Keratinocyte (primary cell): ENCODE results near the gene FNDC11. TPM values are rescaled to one million over a fixed set of nuclear protein-coding genes. Genes with fewer than 3 reads are reported as not detected.

ENCODE experiments used
- DNase-seq: peaks from one replicate; pipeline ENCODE4 v3.0.0-alpha.2; 2011; ENCODE audit warnings: low read depth, missing footprints, low spot score
- FAIRE-seq: peaks from 2 replicates; lab custom pipeline; 2011; peaks lifted over from hg19 to GRCh38; lab: Jason Lieb, UNC
- H2AFZ ChIP-seq: 2 replicates; pipeline ENCODE4 v1.6.0; 2012; ENCODE audit warnings: low read length, control low read depth, inconsistent platforms; ENCODE audit not compliant: control insufficient read depth
- H3K27ac ChIP-seq: 2 replicates; pipeline ENCODE4 v1.5.1; 2011; ENCODE audit warnings: low read length; ENCODE audit not compliant: control insufficient read depth, insufficient read depth
- H3K27me3 ChIP-seq: 3 replicates; pipeline ENCODE4 v1.6.0; 2011; ENCODE audit warnings: low read length; ENCODE audit not compliant: control insufficient read depth, insufficient read depth; ENCODE audit errors: extremely low read depth
- H3K36me3 ChIP-seq, 2 experiments: 2 replicates in 1 of 2; 3 replicates in 1 of 2; pipeline ENCODE4 v1.5.1; 2011; ENCODE audit warnings: low read length in 2 of 2, mild to moderate bottlenecking in 1 of 2; ENCODE audit not compliant: control insufficient read depth in 2 of 2, insufficient read depth in 2 of 2; ENCODE audit errors: extremely low read depth in 1 of 2
- H3K4me1 ChIP-seq: 3 replicates; pipeline ENCODE4 v1.5.1; 2011; ENCODE audit warnings: low read length; ENCODE audit not compliant: control insufficient read depth, insufficient read depth; ENCODE audit errors: extremely low read depth
- H3K4me2 ChIP-seq: 3 replicates; pipeline ENCODE4 v1.6.0; 2011; ENCODE audit warnings: low read depth, low read length; ENCODE audit not compliant: control insufficient read depth, insufficient read depth; ENCODE audit errors: extremely low read depth
- H3K4me3 ChIP-seq, 3 experiments: fragments of 200-600 bp in 1 of 3; sonication (generic) in 1 of 3; 2 replicates in 2 of 3; 3 replicates in 1 of 3; pipeline ENCODE4 v1.5.1; 2011 to 2016; ENCODE audit warnings: low read length in 3 of 3, mild to moderate bottlenecking in 3 of 3, control low read depth in 2 of 3, inconsistent platforms in 1 of 3, low read depth in 1 of 3, mixed read lengths in 1 of 3, mixed run types in 1 of 3, moderate library complexity in 1 of 3; ENCODE audit not compliant: control insufficient read depth in 2 of 3, insufficient read depth in 2 of 3; ENCODE audit errors: extremely low read depth in 1 of 3
- H3K79me2 ChIP-seq: 2 replicates; pipeline ENCODE4 v1.6.0; 2012; ENCODE audit warnings: low read length; ENCODE audit not compliant: control insufficient read depth, insufficient read depth
- H3K9ac ChIP-seq: 3 replicates; pipeline ENCODE4 v1.6.0; 2011; ENCODE audit warnings: low read length; ENCODE audit not compliant: control insufficient read depth, insufficient read depth; ENCODE audit errors: extremely low read depth
- H3K9me1 ChIP-seq: 3 replicates; pipeline ENCODE4 v1.6.0; 2011; ENCODE audit warnings: low read length; ENCODE audit not compliant: control insufficient read depth, insufficient read depth; ENCODE audit errors: extremely low read depth
- H3K9me3 ChIP-seq: 2 replicates; pipeline ENCODE4 v1.5.1; 2012; ENCODE audit warnings: low read depth, low read length; ENCODE audit not compliant: control insufficient read depth
- H4K20me1 ChIP-seq: 3 replicates; pipeline ENCODE4 v1.6.0; 2011; ENCODE audit warnings: low read length; ENCODE audit not compliant: control insufficient read depth, insufficient read depth; ENCODE audit errors: extremely low read depth
- EZH2 ChIP-seq: IDR thresholded peaks from one replicate; pipeline ENCODE4 v1.6.1; 2012; ENCODE audit warnings: inconsistent platforms, mild to moderate bottlenecking, low read length, moderate library complexity
- dilution Hi-C: fragments of 300-500 bp; cut with MboI; formaldehyde crosslinking; loops from one replicate; pipeline ENCODE4 v1.7.0; 2020; ENCODE audit warnings: low sequenced_read_pairs; ENCODE audit not compliant: extremely low pct_ligation_motif_present
- polyA plus RNA-seq, 5 experiments: library from polyadenylated mRNA; depleted of rRNA in 3 of 5; stranded (reverse) in 3 of 5; stranded (forward) in 1 of 5; unstranded in 1 of 5; fragments of >200 nt; gene quantifications; 1 replicate in 1 of 5; 2 replicates in 3 of 5; 3 replicates in 1 of 5; pipeline versions ENCODE4 v1.2.1 to v1.2.3, GENCODE V29; 2011 to 2012; ENCODE audit warnings: missing spikeins in 2 of 5, low read depth in 1 of 5, low replicate concordance in 1 of 5
- TF ChIP-seq, protein P1 (sequence below), 3 experiments: IDR thresholded peaks in 1 of 3; conservative IDR thresholded peaks in 1 of 3; optimal IDR thresholded peaks in 1 of 3; 2 replicates in 2 of 3; 3 replicates in 1 of 3; pipeline versions ENCODE3 to v1.5.1; 2011; ENCODE audit warnings: low read length in 3 of 3, mild to moderate bottlenecking in 3 of 3, moderate library complexity in 2 of 3, control low read depth in 1 of 3, inconsistent platforms in 1 of 3; ENCODE audit not compliant: insufficient read depth in 2 of 3; ENCODE audit errors: extremely low read depth in 1 of 3

Gene FNDC11
- polyA plus RNA-seq, 1 donor (not counting 4 experiments of a cell fraction or from before 2014, with no cell fraction given), result 0.55 TPM

DNA sequence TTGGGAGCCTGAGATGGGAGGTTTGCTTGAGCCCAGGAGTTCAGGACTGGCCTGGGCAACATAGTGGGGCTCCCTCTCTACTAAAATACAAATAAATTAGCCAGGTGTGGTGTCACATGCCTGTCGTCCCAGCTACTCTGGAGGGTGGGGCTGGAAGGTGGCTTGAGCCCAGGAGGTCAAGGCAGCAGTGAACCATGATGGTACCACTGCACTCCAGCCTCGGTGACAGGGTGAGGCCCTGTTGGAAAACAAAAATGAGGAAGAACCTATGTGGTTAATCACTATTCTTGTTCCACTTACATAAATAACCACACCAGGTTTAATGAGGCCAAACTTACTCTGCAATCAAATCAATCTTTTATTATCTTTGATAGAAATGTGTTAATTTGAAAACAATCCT lies 28.0 kb upstream of the FNDC11 start:
- Histone ChIP-seq H2AFZ (no peak overlapping the region), H3K4me1 (peaks cover 6% of the 10 kb centered on the region), H3K36me3 (peaks cover 18 to 32% of the 10 kb centered on the region in 2 experiments), H3K79me2 (peaks cover 20% of the 10 kb centered on the region), H3K4me2 (no peak overlapping the region), H3K27ac (no peak overlapping the region), H3K4me3 (no peak overlapping the region), H4K20me1 (peaks cover 16% of the 10 kb centered on the region), H3K9me3 (peaks cover 6% of the 10 kb centered on the region), H3K9ac (no peak overlapping the region), H3K27me3 (no peaks in the 10 kb centered on the region), H3K9me1 (no peaks in the 10 kb centered on the region)
- FAIRE-seq (no peak), DNase-seq (no peak)
- dilution Hi-C loops, result no loop called here
- no peak for TF ChIP-seq EZH2
- TF ChIP-seq, protein P1, sequence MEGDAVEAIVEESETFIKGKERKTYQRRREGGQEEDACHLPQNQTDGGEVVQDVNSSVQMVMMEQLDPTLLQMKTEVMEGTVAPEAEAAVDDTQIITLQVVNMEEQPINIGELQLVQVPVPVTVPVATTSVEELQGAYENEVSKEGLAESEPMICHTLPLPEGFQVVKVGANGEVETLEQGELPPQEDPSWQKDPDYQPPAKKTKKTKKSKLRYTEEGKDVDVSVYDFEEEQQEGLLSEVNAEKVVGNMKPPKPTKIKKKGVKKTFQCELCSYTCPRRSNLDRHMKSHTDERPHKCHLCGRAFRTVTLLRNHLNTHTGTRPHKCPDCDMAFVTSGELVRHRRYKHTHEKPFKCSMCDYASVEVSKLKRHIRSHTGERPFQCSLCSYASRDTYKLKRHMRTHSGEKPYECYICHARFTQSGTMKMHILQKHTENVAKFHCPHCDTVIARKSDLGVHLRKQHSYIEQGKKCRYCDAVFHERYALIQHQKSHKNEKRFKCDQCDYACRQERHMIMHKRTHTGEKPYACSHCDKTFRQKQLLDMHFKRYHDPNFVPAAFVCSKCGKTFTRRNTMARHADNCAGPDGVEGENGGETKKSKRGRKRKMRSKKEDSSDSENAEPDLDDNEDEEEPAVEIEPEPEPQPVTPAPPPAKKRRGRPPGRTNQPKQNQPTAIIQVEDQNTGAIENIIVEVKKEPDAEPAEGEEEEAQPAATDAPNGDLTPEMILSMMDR (optimal IDR thresholded peaks at IDR 0.05 in 1 of 3, IDR thresholded peaks at IDR 0.05 in 1 of 3, conservative IDR thresholded peaks at IDR 0.05 in 1 of 3; ENCODE audit: extremely low read depth in 1 of 3, insufficient read depth in 2 of 3, low read length in 3 of 3), result no peak

GRCh38 chr20:63527184-63527583 lies 26.8 kb upstream of the FNDC11 start:
- Histone ChIP-seq H3K9ac (no peak overlapping the region), H3K36me3 (peaks cover 23 to 29% of the 10 kb centered on the region in 2 experiments), H3K27me3 (no peaks in the 10 kb centered on the region), H4K20me1 (peaks cover 15% of the 10 kb centered on the region), H3K79me2 (peaks cover 9% of the 10 kb centered on the region), H3K27ac (no peak overlapping the region), H3K4me2 (no peak overlapping the region), H3K4me1 (peaks cover 3% of the 10 kb centered on the region), H3K9me3 (peaks cover 6% of the 10 kb centered on the region), H3K4me3 (no peak overlapping the region), H2AFZ (no peak overlapping the region), H3K9me1 (no peaks in the 10 kb centered on the region)
- dilution Hi-C loops, result no loop called here
- no peak for DNase-seq
- TF ChIP-seq EZH2, result no peak
- TF ChIP-seq, protein P1 (optimal IDR thresholded peaks at IDR 0.05 in 1 of 3, IDR thresholded peaks at IDR 0.05 in 1 of 3, conservative IDR thresholded peaks at IDR 0.05 in 1 of 3; ENCODE audit: extremely low read depth in 1 of 3, insufficient read depth in 2 of 3, low read length in 3 of 3), result no peak
- FAIRE-seq, result no peak
